Hematopoietic multipotent progenitor cell treated with erythropoietin and hydrocortisone succinate and interleukin-3 and kit ligand, for 6 days (in vitro differentiated cells): ENCODE results near the gene CDK14.

Experiments used
- DNase-seq: peaks from one replicate; pipeline ENCODE4 v3.0.0-alpha.2; 2015

CDK14 gene

DNA sequence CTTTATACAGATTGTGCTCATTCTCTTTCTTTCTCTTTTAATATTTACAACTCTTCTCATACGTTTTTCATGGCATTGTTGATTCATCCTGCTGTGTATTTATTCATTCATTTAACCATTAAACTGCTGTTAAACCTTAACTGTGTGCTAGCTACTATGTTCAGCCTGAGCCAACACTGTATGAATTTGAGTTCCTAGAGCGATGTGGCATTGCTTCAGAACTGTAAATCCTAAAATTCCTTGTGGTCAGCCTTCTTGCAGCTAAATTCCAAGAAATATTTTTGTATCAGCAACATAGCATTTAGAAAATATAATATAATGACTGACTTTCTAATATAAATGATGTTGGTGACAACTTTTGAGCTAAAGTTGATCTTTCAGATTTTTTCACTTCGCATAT is 483.4 kb downstream of the CDK14 start:
- no peak for DNase-seq

DNA sequence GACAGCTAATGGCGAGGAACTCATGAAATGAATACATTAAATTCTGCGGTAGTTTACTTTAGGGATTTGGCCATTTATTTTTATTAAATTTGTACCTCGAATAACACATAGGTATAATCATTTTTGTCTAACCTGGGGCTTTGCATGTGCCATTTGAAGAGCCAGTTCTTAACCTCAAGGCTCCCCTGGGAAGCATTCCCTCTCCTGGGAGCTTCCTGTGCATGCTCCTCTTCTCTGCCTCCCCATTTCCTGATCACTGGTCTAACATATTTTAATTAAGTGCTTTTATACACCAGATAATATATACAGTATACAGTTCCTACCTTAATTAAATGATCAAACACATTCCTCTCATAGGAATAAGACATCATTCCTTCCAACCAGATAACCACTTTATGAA is 484.2 kb downstream of the CDK14 start:
- DNase-seq, result no peak

DNA sequence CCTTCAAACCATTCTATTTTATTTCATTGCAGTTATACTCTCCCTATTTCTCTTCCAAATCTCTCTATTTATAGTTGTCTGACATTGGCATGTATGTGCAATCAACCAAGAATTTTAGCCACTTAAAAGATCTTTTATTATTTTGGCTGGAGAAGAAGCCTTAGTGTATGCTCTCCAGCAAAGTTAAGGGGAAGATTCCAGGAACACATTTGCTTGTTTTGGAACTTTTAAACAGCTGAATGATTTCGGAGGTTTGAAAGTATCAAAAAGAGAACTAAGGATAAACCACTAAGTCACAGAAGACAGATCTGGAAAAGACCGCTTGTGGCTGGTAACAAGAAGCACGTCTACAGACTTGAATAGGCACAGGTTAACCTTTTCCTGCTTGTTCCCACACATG is 485.9 kb downstream of the CDK14 start:
- DNase-seq, result no peak

DNA sequence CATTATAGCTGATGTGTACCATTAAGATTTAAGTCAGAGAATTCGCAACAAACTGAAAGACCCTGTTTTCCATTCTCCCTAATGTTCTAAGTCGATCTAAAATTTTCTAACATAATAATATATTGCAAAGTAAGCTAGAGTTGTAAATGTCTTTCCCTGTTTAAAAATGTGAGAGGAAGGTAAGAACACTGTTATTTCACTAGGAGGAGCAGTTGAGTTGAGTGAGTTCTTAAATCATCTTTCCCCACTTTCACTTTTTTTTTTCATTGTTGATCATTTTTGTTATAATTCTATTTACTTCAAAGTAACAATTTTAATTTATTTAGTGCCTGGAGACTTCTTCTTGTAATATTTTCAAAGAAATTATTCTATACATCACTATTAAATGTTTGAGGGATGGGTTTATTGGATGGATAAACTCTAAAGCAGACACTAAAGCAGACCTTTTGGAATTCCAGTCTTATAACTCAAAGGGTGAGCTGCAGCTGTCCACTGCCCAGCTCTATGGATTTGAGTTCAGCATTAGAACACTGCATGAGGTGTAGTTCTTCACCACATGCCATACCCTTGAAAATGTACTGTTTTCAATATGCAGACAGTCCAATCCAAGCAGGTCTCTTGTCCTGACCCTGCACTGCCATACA is 486.9 kb downstream of the CDK14 start:
- peak; percentile 56 for DNase-seq

DNA sequence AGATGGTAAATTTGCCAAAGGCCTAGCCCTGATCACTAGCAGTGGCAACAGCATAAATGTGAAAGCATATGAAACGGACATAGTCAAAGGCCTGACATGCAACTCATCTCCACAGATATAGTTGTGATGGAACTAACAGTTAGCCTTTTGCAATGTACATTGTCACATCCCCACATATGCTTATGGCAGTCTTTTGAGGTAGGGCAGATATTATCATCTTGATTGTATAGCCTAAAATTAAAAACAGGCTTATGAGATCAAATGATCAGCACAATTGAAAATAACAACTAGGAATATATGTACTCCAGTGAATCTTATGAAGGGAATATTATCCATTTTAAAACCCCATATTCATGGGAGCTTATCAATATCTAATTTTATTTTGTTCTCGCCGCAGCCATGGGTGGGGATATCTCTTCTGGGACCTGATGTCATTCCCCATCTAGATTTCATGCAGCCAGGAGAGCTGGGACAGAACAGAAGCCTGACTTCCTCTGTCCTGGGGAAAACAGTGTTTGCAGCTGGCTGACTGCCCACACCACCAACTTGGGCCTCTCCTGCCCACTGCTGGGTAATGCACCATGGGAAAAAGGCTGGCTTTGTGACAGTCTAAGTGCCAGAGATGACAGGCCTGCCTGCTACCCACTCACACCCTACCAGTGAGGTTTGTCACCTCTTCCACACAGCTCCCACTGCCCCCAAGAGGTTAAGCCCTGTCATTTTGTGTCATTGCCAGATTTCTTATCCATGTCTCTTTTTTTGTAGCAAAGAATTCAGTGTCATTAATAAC is 487.9 kb downstream of the CDK14 start:
- DNase-seq, result peak; percentile 12

DNA sequence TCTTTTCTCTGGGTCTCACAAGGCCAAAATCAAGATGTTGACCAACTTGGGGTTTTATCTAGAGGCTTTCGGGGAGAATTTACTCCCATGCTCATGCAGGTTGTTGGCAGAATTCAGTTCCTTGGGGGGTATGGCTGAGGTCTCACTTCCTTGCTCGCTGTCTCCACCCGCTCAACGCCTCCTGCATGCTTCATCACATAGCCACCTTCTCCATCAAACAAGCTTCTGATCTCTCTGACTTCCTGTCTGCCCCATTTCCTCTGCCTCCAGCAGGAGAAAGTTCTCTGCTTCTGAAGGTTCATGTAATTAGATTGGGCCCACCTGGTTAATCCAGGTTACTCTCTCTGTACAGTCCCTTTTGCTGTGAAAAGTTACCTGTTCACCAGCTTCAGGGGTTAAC is 489.1 kb downstream of the CDK14 start:
- no peak for DNase-seq

DNA sequence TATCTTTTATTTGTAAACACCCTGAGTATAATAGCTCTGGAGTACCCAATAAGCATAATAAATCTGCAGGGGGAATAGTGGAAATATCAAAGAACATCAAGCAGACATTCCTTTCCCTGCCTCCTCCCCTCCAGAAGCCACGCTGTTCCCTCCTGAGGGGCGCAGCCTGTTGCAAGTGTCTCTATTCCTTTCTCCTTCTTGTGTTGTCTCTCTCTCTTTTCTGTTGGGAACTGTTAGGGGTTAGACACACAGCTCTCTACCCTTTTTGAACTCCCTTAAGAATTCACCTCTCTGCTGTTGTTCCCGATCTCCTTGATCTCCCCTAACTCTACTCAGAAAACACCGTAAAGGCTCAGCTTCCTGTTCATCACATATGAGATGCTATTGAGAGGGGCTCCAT is 490.1 kb downstream of the CDK14 start:
- no peak for DNase-seq

DNA sequence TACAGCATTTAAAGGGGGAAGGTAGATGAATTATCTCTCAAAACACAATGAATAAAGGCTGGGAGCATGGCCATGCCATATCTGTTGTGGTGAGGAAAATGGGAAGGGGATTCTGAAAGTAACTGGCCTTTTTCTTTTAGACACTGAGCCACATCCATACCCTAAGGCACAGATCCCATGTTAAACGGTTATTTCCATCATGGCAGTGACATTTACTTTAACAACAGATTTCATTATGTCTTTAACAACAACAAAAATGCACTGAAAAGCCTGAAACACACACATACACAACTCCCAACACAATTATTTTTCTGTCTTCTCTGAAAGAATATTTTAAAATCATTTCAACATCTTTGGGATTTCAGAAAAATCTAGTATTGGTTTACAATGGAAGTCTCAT is 492.0 kb downstream of the CDK14 start:
- DNase-seq, result no peak

DNA sequence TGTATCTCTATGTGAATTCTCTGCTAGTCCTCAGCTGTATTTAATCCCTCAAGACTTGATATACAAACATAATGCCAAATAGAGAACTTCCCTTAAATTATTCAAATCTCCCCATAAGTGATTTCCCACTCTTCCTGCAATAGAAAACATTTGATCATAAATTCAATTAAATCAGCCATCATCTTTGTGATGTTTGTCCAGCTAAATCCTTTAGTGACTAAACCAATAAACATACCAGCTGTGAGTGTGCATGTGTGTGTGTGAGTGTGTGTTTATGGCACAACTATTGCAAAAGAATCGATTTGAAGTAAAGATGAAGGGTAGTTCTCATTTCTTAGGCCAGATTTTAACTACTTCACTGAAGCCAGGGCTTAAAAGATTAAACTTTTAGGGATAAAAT is 492.6 kb downstream of the CDK14 start:
- DNase-seq, result no peak

DNA sequence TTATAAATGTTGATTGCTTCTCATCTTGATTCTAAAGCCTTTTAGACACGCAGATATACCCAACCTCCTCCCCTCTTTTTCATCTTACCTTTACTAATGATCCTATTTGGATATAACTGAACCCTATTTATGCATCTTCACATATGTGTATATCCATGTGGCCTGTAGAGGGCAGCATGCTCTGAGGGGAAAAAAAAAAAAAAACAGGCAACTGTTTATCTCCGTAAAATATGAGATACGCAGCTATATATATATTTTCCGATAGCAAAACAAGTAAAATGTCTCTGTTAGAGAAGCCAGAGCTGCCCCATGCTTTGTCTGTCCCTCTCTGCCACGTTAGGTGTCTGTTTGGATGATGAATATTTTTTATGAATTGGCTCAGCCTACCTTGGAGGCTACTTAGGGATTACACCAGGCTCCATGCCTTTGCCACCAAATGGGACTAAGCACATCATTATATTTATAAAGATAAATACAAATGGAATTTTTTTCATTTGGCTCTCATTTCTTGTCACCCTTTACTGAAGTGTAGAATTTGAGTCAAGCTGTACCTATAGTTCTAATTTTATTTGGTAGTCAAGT is 493.4 kb downstream of the CDK14 start:
- DNase-seq, result peak; percentile 75

DNA sequence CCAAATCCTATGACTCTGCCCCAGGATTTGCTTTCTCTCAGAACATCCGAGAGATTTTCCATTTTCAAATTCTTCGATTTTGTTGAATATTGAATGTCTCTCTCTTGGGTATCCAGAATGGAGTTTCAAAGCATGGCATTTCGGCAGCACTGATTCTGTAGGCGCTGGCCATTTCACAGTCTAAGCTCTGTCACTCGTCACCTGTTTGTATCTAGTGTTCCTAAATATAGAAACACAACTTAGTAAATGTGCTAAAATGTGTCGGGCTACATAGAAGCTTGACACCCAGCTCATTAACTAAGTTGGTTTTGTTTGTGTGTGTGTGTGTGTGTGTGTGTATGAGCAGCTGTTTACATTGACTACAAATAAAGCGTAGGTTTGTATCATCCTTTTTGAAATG is 494.6 kb downstream of the CDK14 start:
- no peak for DNase-seq

DNA sequence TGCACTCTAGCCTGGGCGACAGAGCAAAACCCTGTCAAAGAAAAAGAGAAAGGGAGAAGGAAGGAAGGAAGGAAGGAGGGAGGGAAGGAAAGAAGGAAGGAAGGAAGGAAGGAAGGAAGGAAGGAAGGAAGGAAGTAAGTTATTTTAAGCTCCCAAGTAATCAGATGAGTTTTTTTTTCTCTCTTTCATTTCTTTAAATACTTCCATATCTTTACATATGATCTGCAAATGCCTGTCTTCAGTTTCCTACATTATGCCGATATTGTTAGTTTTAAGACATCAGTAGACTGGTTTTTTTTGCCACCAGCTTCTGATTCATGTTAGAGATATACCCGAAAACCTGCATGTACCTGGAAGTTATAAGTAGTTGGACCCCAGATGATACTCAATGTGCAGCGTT is 495.5 kb downstream of the CDK14 start:
- DNase-seq, result no peak

DNA sequence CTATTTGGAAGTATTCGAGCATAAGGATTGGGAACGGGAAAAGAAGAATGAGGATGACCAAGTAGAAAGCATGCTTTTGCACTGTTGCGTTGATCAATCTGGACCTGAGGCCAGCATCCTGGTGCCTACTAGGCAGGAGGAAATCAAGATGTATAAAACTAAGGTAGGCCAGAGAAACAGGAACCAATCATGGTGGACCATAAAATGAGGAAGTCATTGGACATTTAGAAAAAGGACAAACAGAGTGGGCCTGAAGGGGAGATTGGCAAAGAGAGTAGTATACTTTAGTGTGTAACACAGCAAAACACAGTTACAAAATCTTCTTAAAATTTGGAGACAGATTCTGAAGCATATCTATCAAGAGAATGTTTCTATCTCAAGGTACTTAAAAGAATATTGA is 497.1 kb downstream of the CDK14 start:
- DNase-seq, result no peak

DNA sequence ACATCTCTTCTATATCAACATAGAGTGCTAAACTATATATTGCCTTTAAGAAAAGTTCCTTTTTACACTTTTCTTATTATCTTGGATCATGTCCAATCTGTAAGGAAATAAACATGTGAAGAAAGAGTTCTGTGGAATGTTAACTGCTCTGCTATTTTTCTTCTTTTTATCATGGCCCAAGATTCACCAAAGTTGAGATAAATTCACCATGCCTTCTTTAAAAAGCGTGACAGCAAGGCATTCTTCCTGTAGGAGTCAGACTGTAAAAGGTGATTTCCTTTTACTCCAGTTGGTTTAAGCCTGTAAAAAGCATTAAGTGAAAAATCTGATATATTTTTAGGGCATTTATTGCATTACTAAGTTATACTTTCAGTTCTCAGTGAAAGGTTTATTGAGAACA is 502.4 kb downstream of the CDK14 start:
- DNase-seq, result no peak

DNA sequence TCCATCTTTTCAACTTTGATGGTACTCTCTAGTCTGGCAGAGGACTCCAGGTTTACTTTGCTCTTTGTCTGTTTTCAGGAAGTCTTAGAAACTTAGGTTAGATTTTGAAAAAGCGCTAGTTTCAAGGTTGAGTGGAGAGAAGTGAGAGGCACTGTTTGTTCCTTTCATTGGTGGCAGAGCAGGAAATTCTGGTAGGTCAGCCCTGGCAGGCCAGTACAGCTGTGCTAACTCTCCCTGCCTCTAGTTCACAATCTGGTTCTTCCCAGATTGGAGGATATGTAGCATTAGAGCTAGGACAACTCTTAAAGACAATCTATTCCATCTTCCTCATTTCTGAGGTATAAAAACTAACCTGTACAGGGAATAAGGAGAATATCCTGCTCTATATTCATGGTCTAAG is 507.2 kb downstream of the CDK14 start:
- DNase-seq, result no peak

DNA sequence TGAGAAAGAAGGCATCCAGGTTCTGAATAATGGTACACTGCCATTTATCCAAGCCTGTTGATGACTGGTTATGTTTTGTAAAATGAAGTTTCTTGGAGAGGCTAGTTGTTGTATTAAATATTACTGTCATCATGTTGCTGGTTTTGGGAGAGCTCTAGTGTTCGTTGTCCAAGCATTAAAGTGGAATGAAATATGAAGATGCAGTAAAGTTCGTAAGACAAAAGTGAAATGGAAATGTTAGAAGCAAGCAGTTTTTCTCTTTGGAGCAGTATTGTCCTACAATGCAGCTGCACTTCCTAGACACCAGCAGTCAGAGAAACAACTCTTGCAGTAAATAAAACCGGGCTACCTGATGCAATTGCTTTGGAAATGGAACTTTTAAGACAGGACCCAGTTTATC is 511.3 kb downstream of the CDK14 start:
- no peak for DNase-seq

DNA sequence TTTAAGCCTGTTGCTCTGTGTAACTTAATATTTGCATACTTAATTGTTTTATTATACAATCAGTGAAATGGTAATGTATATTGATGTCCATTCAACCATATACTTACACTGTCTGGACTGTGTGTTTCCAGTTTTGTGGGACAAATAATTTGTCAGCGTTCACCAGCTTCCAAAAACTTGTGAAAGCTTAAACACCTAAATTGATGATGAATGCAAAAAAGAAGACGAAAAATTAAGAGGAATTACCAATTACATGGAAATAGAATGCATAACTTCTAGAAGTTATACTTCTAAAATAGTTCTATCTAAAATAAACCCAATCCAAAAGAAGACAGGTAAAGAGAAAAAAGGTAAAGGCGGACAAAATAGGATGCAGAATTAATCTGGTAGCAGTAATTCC is 513.1 kb downstream of the CDK14 start:
- DNase-seq, result no peak

DNA sequence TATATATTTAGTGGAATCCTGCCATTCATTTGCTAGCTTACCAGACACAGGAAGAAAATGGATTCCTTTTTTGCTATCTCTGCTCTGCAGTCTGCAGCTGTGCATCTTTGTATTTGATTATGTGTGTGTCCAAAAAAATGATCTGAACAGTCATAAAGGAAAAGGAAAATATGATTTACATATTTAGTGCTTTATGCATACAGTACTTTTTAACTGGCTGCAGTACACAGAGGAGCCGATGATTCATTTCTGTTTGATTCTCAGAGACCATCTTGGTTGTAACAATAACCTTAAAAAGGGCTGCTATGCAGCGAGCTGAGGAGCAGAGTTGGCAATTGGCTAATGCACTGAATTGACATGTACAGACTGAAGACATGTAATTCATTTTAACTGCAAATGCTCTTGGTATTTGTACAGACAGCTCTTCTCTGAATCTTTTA is 516.8 kb downstream of the CDK14 start:
- DNase-seq, result no peak

DNA sequence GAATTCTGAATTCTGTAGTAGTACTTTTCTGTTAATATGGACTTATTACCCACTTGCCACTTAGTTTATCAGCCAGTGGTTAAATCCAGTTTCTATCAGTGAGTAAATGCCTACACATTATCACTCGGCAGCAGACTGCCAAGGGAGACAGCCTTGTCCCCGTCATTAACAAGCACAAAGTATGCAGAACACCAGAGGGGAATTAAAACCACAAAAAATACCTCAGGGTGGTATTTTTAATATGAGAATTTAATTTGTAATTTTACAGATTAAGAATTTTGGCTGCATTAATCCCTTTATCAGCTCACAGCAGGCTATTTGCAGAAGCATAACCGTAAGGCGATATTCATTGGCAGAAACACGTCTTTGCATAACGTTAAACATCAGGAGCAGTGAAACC is 518.1 kb downstream of the CDK14 start:
- peak; percentile 62 for DNase-seq

DNA sequence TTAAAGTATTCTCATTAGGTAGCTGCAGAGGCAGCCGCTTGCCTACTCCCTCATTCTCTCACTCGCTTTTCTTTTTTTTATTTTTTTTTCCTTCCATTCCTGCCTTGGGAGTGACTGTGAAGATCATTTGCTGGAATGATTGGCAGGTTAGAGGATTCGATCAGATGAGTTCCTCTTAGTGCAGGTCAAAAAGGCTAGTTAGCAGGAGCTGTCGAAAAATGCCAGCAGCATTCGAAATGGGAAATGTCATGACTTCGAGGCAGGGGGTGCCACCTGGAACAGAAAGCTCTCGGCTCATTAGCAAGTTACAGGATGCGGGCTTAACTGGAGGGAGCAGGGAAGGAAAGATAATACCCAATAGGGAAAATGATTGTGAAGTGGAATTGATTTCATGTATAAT is 530.6 kb downstream of the CDK14 start:
- DNase-seq, result no peak

DNA sequence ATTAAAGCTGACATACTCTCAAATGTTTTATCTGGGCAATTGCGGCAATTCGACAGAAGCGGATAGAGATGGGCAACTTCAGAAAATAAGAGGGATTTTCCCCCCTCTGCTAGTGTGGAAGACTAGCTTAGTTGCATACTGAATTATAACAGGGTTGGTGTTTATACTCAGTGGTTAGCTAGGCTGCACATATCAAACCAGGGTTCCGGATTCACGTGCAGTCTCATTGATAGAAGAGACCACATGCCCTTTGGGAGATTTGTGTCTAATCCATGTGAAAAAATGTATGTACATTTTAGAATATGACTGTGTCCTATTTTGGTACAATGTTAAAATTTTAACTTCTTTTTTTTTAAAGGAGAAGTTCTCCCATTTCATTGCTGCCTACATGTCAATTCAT is 531.2 kb downstream of the CDK14 start:
- DNase-seq, result no peak

DNA sequence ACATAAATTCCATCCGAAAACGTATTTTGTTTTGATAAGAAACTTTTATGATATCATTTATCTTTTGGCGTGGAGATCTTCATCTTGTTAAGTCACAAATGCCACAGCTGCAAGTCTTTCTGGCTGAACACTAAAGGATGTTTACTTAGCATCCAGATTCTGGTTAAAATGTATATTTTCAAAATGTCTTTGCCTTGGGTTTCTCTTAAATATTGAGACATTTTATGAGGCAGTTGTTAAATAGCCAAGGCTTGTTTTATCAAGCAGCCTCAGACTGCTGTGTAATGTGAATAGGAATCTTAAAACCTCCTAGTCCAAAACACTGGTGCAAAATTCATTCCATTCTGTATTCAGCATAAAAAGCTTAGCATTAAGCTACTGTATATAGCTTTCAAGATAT is 531.8 kb downstream of the CDK14 start:
- no peak for DNase-seq

DNA sequence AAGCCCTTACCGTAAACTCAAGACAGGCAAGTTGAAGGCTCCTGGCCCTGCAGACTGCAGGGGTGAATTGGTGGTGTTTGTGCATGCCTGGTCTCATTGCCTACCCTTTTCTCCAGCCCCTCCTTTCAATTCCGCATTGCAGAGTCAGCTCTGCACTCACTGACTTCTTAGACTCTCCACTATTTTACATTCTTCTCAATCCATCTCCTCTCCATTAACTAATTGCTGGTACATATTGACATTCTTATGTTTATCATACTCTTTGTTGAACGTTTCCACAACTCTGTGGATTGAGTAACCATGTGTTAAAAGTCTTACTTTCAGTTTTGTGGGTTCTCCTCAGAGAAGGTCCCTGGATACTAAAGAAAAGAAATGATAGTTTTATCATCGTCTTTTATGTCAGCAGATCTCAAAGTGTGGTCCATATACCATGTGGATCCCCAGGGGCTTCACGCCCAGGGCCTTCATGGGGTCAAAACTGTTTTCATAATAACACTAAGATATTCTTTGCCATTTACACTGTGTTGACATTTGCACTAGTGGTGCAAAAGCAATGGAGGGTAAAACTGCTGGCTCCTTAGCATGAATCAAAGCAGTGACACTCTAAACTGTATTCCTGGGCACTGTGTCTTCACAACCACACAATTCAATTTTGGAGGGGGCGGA is 532.7 kb downstream of the CDK14 start:
- no peak for DNase-seq

DNA sequence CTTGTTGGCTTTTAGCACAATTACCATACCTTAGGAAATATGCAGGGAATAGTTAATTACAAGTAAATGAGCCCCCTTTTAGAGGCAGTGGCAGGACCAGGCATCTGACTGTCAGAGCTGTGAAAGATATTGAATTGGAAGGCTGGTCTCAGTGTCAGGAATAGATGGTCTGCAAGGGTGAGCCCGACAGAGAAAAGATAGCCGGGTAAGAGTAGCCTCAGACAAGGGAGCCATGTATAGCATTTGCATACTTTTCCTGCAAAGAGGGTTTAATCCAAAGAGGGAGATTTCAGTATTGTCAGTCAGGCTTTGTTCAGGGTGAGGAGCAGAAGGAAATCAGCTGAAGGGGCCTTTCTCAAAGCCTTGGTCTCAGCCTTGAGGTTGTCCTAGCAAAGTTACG is 539.2 kb downstream of the CDK14 start:
- DNase-seq, result no peak
